Right cardiac atrium (tissue), 5 donors: ENCODE measurements around the gene RALGPS1. TPM values are rescaled to one million over a fixed set of nuclear protein-coding genes. Genes with fewer than 3 reads are reported as not detected.

ENCODE experiments used
- ATAC-seq, 2 donors: fragments of 200-7000 bp; cut with Tn5 transposase; one replicate each; pipeline versions ENCODE4 v1.8.0 to v1.9.1; 2020; ENCODE audit warnings: moderate library complexity in 2 of 2, mild to moderate bottlenecking in 1 of 2
- DNase-seq, 3 donors: peaks; one replicate each; pipeline ENCODE4 v3.0.0-alpha.2; 2020
- H3K27ac ChIP-seq: one replicate; pipeline ENCODE4 v1.5.1; 2013; ENCODE audit warnings: mild to moderate bottlenecking, low read length, control low read depth, moderate library complexity
- H3K27me3 ChIP-seq: one replicate; pipeline ENCODE4 v1.6.1; 2013; ENCODE audit not compliant: control insufficient read depth, insufficient read depth
- H3K4me1 ChIP-seq: one replicate; pipeline ENCODE4 v1.6.1; 2013; ENCODE audit warnings: low read length; ENCODE audit not compliant: control insufficient read depth, insufficient read depth
- H3K4me3 ChIP-seq: one replicate; pipeline ENCODE4 v1.5.1; 2013; ENCODE audit warnings: low read length, control low read depth
- H3K9me3 ChIP-seq: one replicate; pipeline ENCODE4 v1.6.1; 2013; ENCODE audit warnings: low read length; ENCODE audit not compliant: control insufficient read depth
- WGBS: extraction: QIAGEN DNeasy Blood & Tissue Kit; methylation state at CpG from one replicate; pipeline ENCODE4 v1.1.7; 2013; 5-methylcytosine and 5-hydroxymethylcytosine counted together
- intact Hi-C, 4 donors: fragments of 100-400 bp; cut with DNase I; formaldehyde crosslinking; loops; one replicate each; pipeline versions ENCODE4 v1.11.0 to v1.14.0; 2022 to 2023
- polyA plus RNA-seq: library from polyadenylated mRNA; stranded (reverse); fragments of 200-250 nt; gene quantifications from one replicate; pipeline ENCODE4 v1.2.3, GENCODE V29; 2013
- total RNA-seq, 4 donors: library from RNA; stranded (reverse); fragmentation: NEBNext Ultra II Directional; extraction: Animal tissue kit (Norgen Biotek cat#: 25700); gene quantifications; one replicate each; pipeline ENCODE4 v1.2.1, GENCODE V29; 2021
- donor health status: healthy with polysubstance abuse.
- donor health status: DM: no; HTN: yes; CAD: no.
- donor health status: DM: no; HTN: no; CAD: no.
- donor health status: DM: no; HTN: yes; CAD: no; lungs with severe emphysema.
- donor health status: DM: yes; HTN: yes; CAD: no.

The RALGPS1 gene
- total and polyA plus RNA-seq, 5 donors, result 10.8 to 19.5 (median 16.3) TPM

- ATAC-seq (no peak), DNase-seq (no peak)
- H3K4me1 ChIP-seq, result peaks cover 4% of the 10 kb centered on the region
- no peaks in the 10 kb centered on the region for H3K9me3 ChIP-seq
- H3K27me3 ChIP-seq, result no peaks in the 10 kb centered on the region
- 82% methylated on average over 4 of the region's 4 CpGs for WGBS
- peak overlapping the region; percentile 23 for H3K27ac ChIP-seq
- intact Hi-C loops, result no loop called here
- H3K4me3 ChIP-seq, result no peak overlapping the region
Observed at GRCh38 chr9:127158786-127159324, 244.3 kb downstream of the RALGPS1 start.

DNA sequence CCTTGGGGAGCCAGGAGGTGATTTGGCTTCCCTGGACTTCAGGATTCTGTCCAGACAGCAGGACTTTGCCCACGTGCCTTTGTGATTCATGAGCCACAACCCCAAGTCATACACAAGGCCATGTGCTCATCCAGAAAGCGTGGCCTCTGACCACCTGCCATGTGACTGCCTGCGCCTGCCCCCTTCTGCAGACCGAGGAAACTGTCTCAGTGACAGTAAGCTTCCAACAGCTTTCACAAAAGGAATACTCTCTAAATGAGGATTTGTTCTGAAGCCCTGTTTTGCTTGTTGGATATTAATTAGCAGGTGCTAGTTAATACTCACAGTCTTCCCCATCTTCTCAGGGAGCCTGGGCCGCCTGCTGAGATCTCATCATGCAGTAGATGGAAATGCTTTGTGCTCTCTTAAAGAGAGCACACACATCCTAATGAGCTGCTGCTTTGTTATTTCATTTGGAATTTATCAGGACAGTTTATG, 244.8 kb downstream of the RALGPS1 start:
- 64% methylated on average over 5 of the region's 5 CpGs for WGBS
- Histone ChIP-seq H3K9me3 (no peaks in the 10 kb centered on the region), H3K4me3 (no peak overlapping the region), H3K27ac (peak overlapping the region; percentile 23), H3K27me3 (no peaks in the 10 kb centered on the region), H3K4me1 (peaks cover 4% of the 10 kb centered on the region)
- intact Hi-C loops, result no loop called here
- DNase-seq, result no peak
- peak in 1 of 2 donors; percentile 22 for ATAC-seq

DNA sequence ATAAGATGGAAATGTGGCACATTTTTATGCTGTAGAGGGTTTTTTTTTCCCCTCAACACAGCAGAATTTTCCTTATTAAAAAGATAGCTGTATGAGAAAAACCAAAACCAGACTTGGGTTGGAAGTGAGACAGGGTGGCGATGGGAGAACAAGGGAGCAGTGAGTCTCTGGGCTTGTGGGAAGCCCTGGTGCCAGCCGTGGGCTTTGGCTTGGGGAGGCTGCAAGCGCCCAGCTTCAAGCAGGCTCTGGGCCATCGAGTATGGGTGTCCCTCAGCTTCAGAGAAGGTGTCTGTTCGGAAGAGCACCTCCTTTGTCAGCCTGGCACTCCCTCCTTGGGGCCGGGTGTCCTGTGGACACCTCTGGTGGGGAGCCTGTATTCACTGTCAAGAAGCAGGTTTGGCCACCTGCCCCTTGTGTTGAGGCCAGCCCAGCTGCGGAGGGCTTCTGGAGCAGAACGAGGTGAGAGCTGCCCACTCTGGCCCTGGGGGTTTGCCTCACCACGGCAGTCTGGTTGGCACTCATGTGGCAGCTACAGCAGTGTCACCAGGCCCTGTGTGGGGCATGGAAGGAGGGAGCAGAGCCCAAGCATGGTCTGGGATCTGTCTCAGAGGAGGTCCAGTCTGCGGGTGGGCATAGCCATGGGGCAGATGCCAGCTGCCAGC, 245.5 kb downstream of the RALGPS1 start:
- intact Hi-C loops, result no loop called here
- H3K27ac ChIP-seq, result no peak overlapping the region
- ATAC-seq, result peak; percentile 27 to 30

DNA sequence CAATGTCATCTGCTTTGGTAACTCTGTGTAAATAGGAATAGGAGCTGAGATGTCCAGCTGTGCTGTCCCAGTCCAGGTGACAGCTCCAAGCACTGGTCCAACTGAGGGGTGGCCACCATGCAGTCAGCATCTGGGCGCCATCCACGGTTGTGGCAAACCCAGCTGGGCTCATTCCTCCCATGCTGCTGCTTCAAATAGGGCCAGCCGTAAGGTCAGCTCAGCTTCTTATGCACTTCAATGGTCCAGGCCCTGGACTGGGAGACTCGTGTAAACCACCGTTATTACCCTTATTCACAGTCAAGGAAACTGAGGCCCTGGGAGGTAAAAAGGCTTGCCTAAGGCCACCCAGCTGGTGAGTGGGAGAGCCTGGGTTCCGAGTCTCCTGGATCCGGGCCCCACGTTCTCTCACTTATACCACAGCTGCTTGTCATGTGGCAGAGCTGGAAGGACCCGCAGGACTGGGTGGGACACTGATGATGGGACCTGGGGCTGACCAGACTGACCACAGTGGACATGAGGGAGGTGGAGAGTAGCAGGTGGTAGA, 246.6 kb downstream of the RALGPS1 start:
- H3K4me1 ChIP-seq, result peaks cover 2% of the 10 kb centered on the region
- H3K4me3 ChIP-seq, result no peak overlapping the region
- no peak overlapping the region for H3K27ac ChIP-seq
- ATAC-seq (no peak), DNase-seq (no peak)
- intact Hi-C loops, result no loop called here
- 97% methylated on average over 9 of the region's 9 CpGs for WGBS
- no peaks in the 10 kb centered on the region for H3K9me3 ChIP-seq
- no peaks in the 10 kb centered on the region for H3K27me3 ChIP-seq

More for the DNA sequence above, 245.5 kb downstream of the RALGPS1 start:
- no peaks in the 10 kb centered on the region for H3K27me3 ChIP-seq
- DNase-seq, result no peak
- no peaks in the 10 kb centered on the region for H3K9me3 ChIP-seq
- H3K4me1 ChIP-seq, result peaks cover 4% of the 10 kb centered on the region
- no peak overlapping the region for H3K4me3 ChIP-seq
- 84% methylated on average over 10 of the region's 10 CpGs for WGBS

DNA sequence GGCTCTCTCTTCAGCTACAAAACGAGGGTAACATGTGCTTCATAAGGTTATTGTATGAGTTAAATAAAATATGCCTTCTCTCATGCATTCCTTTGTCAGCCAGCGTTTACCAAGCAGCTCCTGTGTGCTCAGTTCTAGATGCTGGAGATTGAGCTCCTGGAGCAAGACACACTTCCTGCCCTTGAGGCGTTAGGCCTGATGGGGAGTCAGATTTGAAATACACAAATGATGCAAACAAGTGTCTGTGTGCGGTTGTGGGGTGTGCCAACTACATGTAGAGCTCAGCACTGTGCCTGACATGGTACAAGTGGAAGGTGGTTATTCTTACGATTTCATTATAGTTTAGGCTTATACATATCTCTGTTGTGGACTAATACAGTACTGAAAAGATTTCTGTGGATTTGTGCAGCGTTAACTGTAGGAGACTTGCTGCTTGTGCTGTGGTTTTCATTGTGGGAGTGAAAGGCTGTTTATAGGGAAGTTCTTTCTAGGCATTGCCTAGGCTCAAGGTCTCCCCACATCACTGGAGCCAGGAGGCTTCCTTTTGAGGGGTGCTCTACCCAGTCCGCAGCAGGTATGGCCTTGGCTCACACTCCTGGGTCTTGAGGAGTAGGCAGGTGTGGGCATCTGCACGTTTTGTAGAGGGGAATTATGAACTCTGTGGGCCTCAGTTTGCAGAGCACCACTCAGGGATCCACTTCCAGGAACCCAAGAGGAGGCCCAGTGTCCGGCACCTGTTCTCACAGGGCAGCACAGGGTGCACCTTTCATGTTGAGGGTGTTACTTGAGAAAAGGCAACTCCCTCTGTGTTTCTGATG, 247.7 kb downstream of the RALGPS1 start:
- H3K27ac ChIP-seq, result no peak overlapping the region
- H3K4me3 ChIP-seq, result no peak overlapping the region
- intact Hi-C loops, result no loop called here
- no peaks in the 10 kb centered on the region for H3K27me3 ChIP-seq
- ATAC-seq (no peak), DNase-seq (no peak)
- H3K9me3 ChIP-seq, result no peaks in the 10 kb centered on the region
- peaks cover 2% of the 10 kb centered on the region for H3K4me1 ChIP-seq
- WGBS, result 72% methylated on average over 9 of the region's 9 CpGs

DNA sequence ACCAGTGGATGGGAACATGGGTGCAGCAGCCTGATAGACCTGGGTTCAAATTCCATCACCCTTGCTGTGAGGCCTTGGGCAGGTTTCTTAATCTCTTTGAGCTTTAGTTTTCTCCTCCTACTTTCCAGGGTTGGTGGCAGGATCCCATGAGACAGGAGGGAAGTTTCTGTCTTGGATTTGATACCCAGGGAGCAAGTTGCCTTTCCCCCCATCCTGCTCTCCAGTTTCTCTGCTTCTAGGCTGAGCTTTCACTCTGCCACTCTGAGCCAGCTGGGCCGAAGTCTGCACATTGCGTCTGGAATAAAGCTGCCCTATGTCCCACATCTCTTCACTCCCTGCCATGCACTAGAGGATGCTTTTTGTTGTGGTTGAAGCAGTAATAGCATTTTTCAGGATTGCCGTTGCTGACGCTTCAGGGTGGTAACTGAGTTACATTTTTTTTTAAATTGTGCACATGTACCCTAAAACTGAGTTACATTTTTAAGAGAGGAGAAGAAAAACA, 248.3 kb downstream of the RALGPS1 start:
- Histone ChIP-seq H3K4me3 (no peak overlapping the region), H3K27ac (no peak overlapping the region), H3K9me3 (no peaks in the 10 kb centered on the region), H3K4me1 (peaks cover 2% of the 10 kb centered on the region), H3K27me3 (no peaks in the 10 kb centered on the region)
- ATAC-seq (no peak), DNase-seq (no peak)
- WGBS, result 75% methylated on average over 4 of the region's 4 CpGs
- intact Hi-C loops, result no loop called here

DNA sequence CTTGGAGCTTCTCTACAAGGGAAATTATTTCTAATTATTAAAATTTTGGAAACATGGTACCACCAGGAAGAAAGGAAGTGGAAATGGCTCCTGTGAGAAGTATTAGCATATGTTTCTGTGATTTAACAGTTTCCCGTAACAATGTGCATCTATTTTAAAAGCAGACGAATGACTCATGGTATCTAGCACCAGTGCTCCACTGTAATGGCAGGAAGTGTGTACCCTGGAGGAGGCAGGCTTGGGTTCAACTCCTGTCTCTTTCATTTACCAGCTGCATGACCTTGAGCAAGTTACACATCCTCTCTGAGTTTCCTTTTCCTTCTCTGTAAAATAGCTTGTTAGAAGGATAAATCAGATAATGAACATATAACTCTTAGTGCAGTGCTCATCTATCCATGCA, 248.8 kb downstream of the RALGPS1 start:
- peaks cover 2% of the 10 kb centered on the region for H3K4me1 ChIP-seq
- ATAC-seq (peak in 1 of 2 donors; percentile 58), DNase-seq (no peak)
- no peaks in the 10 kb centered on the region for H3K9me3 ChIP-seq
- no peak overlapping the region for H3K27ac ChIP-seq
- H3K27me3 ChIP-seq, result no peaks in the 10 kb centered on the region
- 35% methylated on average over 2 of the region's 2 CpGs for WGBS
- no peak overlapping the region for H3K4me3 ChIP-seq
- intact Hi-C loops, result no loop called here

DNA sequence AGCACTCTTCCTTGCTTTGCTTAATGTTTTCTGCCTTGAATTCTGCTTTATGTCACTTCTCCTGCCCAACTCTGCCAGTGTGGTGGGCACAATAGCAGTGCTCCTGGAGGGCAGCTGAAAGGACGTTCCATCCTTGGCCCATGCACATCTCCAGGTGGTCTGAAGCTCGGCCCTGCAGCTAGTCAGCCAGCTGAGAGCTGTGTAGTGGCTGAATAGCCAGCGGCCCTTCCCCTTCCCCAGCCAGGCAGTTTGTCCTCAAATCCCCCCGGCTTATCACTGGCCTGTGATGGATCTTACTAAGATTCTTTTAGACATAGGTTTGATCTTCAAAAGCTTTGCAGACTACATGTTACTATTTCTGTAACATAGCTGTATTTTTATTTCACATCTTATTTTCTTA, 250.5 kb downstream of the RALGPS1 start:
- no peak for DNase-seq
- peaks cover 2% of the 10 kb centered on the region for H3K4me1 ChIP-seq
- no peak overlapping the region for H3K27ac ChIP-seq
- 80% methylated on average over 4 of the region's 4 CpGs for WGBS
- ATAC-seq, result no peak
- no peaks in the 10 kb centered on the region for H3K9me3 ChIP-seq
- H3K4me3 ChIP-seq, result no peak overlapping the region
- no peaks in the 10 kb centered on the region for H3K27me3 ChIP-seq
- intact Hi-C loops, result no loop called here

DNA sequence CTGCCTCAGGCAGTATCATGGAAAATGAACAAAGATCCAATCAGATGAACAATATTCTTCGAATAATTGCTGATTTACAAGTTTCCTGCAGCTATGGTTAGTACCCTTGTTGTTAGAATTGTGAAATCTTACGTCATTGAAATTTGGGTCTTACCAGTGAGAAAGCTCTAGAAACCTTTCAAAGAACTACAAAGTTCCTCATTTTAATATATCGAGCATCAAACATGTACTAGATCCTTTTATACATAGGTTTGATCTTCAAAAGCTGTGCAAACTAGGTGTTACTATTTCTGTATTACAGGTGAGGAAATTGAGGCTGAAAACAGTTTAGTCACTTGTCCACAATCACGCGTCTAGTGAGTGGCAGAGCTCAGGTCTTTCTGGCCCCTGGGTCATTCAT, 251.5 kb downstream of the RALGPS1 start:
- no peak for ATAC-seq
- no peak for DNase-seq
- Histone ChIP-seq H3K27me3 (no peaks in the 10 kb centered on the region), H3K4me3 (no peak overlapping the region), H3K9me3 (no peaks in the 10 kb centered on the region), H3K4me1 (peaks cover 2% of the 10 kb centered on the region), H3K27ac (no peak overlapping the region)
- intact Hi-C loops, result no loop called here
- 87% methylated on average over 5 of the region's 5 CpGs for WGBS

- Histone ChIP-seq H3K4me3 (no peak overlapping the region), H3K27me3 (no peaks in the 10 kb centered on the region), H3K9me3 (no peaks in the 10 kb centered on the region), H3K27ac (no peak overlapping the region), H3K4me1 (peaks cover 2% of the 10 kb centered on the region)
- WGBS, result 89% methylated on average over 12 of the region's 12 CpGs
- intact Hi-C loops, result no loop called here
- DNase-seq (no peak), ATAC-seq (no peak)
Observed at GRCh38 chr9:127166651-127167524, 252.3 kb downstream of the RALGPS1 start.
